B cell (primary cell): ENCODE measurements around the gene C13orf42. TPM values are rescaled to one million over a fixed set of nuclear protein-coding genes. Genes with fewer than 3 reads are reported as not detected.

ENCODE experiments used
- ATAC-seq: fragments of 200-7000 bp; cut with Tn5 transposase; one replicate; pipeline ENCODE4 v1.10.0; 2021; ENCODE audit warnings: low read depth, mild to moderate bottlenecking, moderate number of reproducible peaks, moderate library complexity
- CTCF ChIA-PET: fragments of 350-600 bp; sonication (Branson Sonifier 250); formaldehyde crosslinking; loops from one replicate; lab custom pipeline; 2021; ENCODE audit warnings: antibody characterized with exemption, inconsistent platforms; lab: Charles Lee
- POLR2A ChIA-PET: fragments of 350-600 bp; sonication (Branson Sonifier 250); formaldehyde crosslinking; loops from one replicate; lab custom pipeline; 2021; ENCODE audit warnings: antibody characterized with exemption; lab: Charles Lee
- DNase-seq: peaks from one replicate; pipeline ENCODE4 v3.0.0; 2013
- H2AFZ ChIP-seq: 2 replicates; pipeline ENCODE4 v1.6.1; 2012; ENCODE audit warnings: mild to moderate bottlenecking, low read depth, low read length; ENCODE audit not compliant: insufficient read depth, poor library complexity, severe bottlenecking
- H3K27ac ChIP-seq, 2 donors: 1 replicate in 1 of 2; 2 replicates in 1 of 2; pipeline ENCODE4 v1.5.1; 2012 to 2013; ENCODE audit warnings: low read length in 2 of 2, mild to moderate bottlenecking in 2 of 2, moderate library complexity in 1 of 2
- H3K27me3 ChIP-seq, 4 experiments: fragments of 200-600 bp in 1 of 4; sonication (generic) in 1 of 4; replicated peaks in 1 of 4; 1 replicate in 2 of 4; 2 replicates in 2 of 4; pipeline versions ENCODE4 v1.6.1 to v1.7.0; 2013 to 2016; ENCODE audit warnings: low read length in 3 of 4, mild to moderate bottlenecking in 2 of 4, mixed read lengths in 1 of 4, moderate library complexity in 1 of 4; ENCODE audit not compliant: insufficient read depth in 4 of 4, control insufficient read depth in 3 of 4; ENCODE audit errors: control extremely low read depth in 1 of 4
- H3K36me3 ChIP-seq, 2 experiments: replicated peaks in 1 of 2; 1 replicate in 1 of 2; 2 replicates in 1 of 2; pipeline versions ENCODE4 v1.6.1 to v1.7.1; 2013; ENCODE audit warnings: low read length in 1 of 2; ENCODE audit not compliant: insufficient read depth in 2 of 2, control insufficient read depth in 1 of 2; ENCODE audit errors: control extremely low read depth in 1 of 2, extremely low read depth in 1 of 2
- H3K4me1 ChIP-seq, 2 donors: fragments of 200-600 bp in 1 of 2; sonication (generic) in 1 of 2; 1 replicate in 1 of 2; 2 replicates in 1 of 2; pipeline versions ENCODE4 v1.5.1 to v1.6.1; 2013 to 2017; ENCODE audit warnings: low read length in 2 of 2; ENCODE audit not compliant: control insufficient read depth in 2 of 2, insufficient read depth in 2 of 2
- H3K4me2 ChIP-seq: replicated peaks from 2 replicates; pipeline ENCODE3; 2012; ENCODE audit warnings: mild to moderate bottlenecking, low read depth, low read length; ENCODE audit not compliant: poor library complexity, severe bottlenecking
- H3K4me3 ChIP-seq, 5 experiments: fragments of 200-600 bp in 1 of 5; sonication (generic) in 1 of 5; 1 replicate in 3 of 5; 2 replicates in 2 of 5; pipeline versions ENCODE4 v1.5.1 to v1.7.0; 2011 to 2016; ENCODE audit warnings: low read length in 4 of 5, mild to moderate bottlenecking in 4 of 5, low read depth in 2 of 5, control low read depth in 1 of 5, moderate library complexity in 1 of 5; ENCODE audit not compliant: insufficient read depth in 1 of 5; ENCODE audit errors: control extremely low read depth in 1 of 5, extremely low read depth in 1 of 5
- H3K79me2 ChIP-seq: fragments of 200-600 bp; sonication (generic); one replicate; pipeline ENCODE4 v1.6.0; 2016; ENCODE audit warnings: low read length; ENCODE audit not compliant: control insufficient read depth, insufficient read depth
- H3K9ac ChIP-seq: fragments of 200-600 bp; sonication (generic); 2 replicates; pipeline ENCODE4 v1.6.1; 2017; ENCODE audit warnings: mild to moderate bottlenecking, low read length, moderate library complexity
- H3K9me3 ChIP-seq, 3 donors: one replicate each; pipeline versions ENCODE4 v1.6.1 to v1.7.1; 2013; ENCODE audit warnings: low read length in 2 of 3; ENCODE audit not compliant: control insufficient read depth in 2 of 3, insufficient read depth in 1 of 3; ENCODE audit errors: control extremely low read depth in 1 of 3
- H4K20me1 ChIP-seq: 2 replicates; pipeline ENCODE4 v1.6.0; 2012; ENCODE audit warnings: mild to moderate bottlenecking, low read length; ENCODE audit not compliant: insufficient read depth, control insufficient read depth, poor library complexity, severe bottlenecking
- H3K27ac Mint-ChIP-seq: one replicate; pipeline ENCODE4 v1.8.0; 2021; ENCODE audit warnings: mixed read lengths
- H3K27me3 Mint-ChIP-seq: one replicate; pipeline ENCODE4 v1.8.0; 2021; ENCODE audit warnings: mixed read lengths
- H3K4me1 Mint-ChIP-seq: one replicate; pipeline ENCODE4 v1.8.0; 2021; ENCODE audit warnings: mixed read lengths
- H3K4me3 Mint-ChIP-seq: one replicate; pipeline ENCODE4 v1.8.0; 2021; ENCODE audit warnings: mixed read lengths
- H3K9me3 Mint-ChIP-seq: one replicate; pipeline ENCODE4 v1.8.0; 2022; ENCODE audit warnings: mixed read lengths; ENCODE audit not compliant: insufficient read depth
- CTCF ChIP-seq: fragments of 200-600 bp; IDR thresholded peaks from one replicate; pipeline ENCODE4 v1.8.0; 2022; ENCODE audit warnings: antibody characterized with exemption, mild to moderate bottlenecking
- EZH2 ChIP-seq: IDR thresholded peaks from 2 replicates; pipeline ENCODE4 v1.6.1; 2012; ENCODE audit warnings: borderline replicate concordance, low read depth, mild to moderate bottlenecking, moderate library complexity, low read length; ENCODE audit not compliant: insufficient read depth, poor library complexity, severe bottlenecking
- WGBS: methylation state at CpG from one replicate; pipeline ENCODE4 v1.1.5; 2013; ENCODE audit warnings: missing lambda C conversion rate; ENCODE audit not compliant: insufficient coverage; 5-methylcytosine and 5-hydroxymethylcytosine counted together
- intact Hi-C: fragments of 100-400 bp; cut with micrococcal nuclease; formaldehyde crosslinking; loops from one replicate; pipeline ENCODE4 v1.10.0; 2022
- polyA plus RNA-seq: library from polyadenylated mRNA; depleted of rRNA; stranded (reverse); fragments of >200 nt; gene quantifications from 2 replicates; pipeline ENCODE4 v1.2.3, GENCODE V29; 2012
- total RNA-seq, 2 donors: library from RNA; stranded (reverse); fragments of 120-200 nt in 1 of 2; gene quantifications; 1 replicate in 1 of 2; 2 replicates in 1 of 2; pipeline versions ENCODE4 v1.2.3 to v1.2.4, GENCODE V29; 2013 to 2022

The C13orf42 gene
- total and polyA plus RNA-seq, 2 donors (not counting 1 experiment from before 2014, with no cell fraction given): not detected

GRCh38 chr13:51057906-51058305 is 53.2 kb downstream of the C13orf42 start:
- H3K9me3 ChIP-seq: no peaks in the 10 kb centered on the region
- no peak overlapping the region for H3K4me3 Mint-ChIP-seq
- H3K4me1 Mint-ChIP-seq: no peaks in the 10 kb centered on the region
- H3K27ac ChIP-seq: no peak overlapping the region
- H3K27me3 Mint-ChIP-seq: peaks cover 7% of the 10 kb centered on the region
- intact Hi-C loops: no loop called here
- no peaks in the 10 kb centered on the region for H3K9me3 Mint-ChIP-seq
- H3K4me1 ChIP-seq: no peaks in the 10 kb centered on the region
- CTCF ChIA-PET: interaction anchor here (1.8 kb wide), 1 partner anchor 11 kb away, joined by 8 read pairs; no protein-coding TSS in a partner anchor
- H3K27me3 ChIP-seq: peaks cover 0 to 2% (median 0%) of the 10 kb centered on the region in 4 experiments
- no peaks in the 10 kb centered on the region for H4K20me1 ChIP-seq
- no peaks in the 10 kb centered on the region for H3K79me2 ChIP-seq
- no peak for DNase-seq
- no peaks in the 10 kb centered on the region for H3K36me3 ChIP-seq
- H3K4me3 ChIP-seq: no peak overlapping the region
- TF ChIP-seq CTCF (no peak), EZH2 (no peak)
- no peak overlapping the region for H3K27ac Mint-ChIP-seq
- no peak overlapping the region for H3K4me2 ChIP-seq
- no CpG with 5 or more reads among the region's 1 CpG for WGBS
- no peak for ATAC-seq
- H3K9ac ChIP-seq: no peak overlapping the region
- POLR2A ChIA-PET: no interaction called here
- no peak overlapping the region for H2AFZ ChIP-seq

GRCh38 chr13:51057001-51057400 is 54.1 kb downstream of the C13orf42 start:
- intact Hi-C loops: no loop called here
- Histone ChIP-seq H3K27me3 (no peaks in the 10 kb centered on the region), H4K20me1 (no peaks in the 10 kb centered on the region), H3K27ac (no peak overlapping the region), H3K36me3 (no peaks in the 10 kb centered on the region), H3K79me2 (no peaks in the 10 kb centered on the region), H3K4me3 (no peak overlapping the region), H3K4me2 (no peak overlapping the region), H3K9ac (no peak overlapping the region), H3K4me1 (no peaks in the 10 kb centered on the region), H2AFZ (no peak overlapping the region), H3K9me3 (no peaks in the 10 kb centered on the region)
- POLR2A ChIA-PET: no interaction called here
- CTCF ChIA-PET: interaction anchor here (0.8 to 1.0 kb wide), 3 partner anchors 14 to 1840 kb away, joined by 3 read pairs; no protein-coding TSS in a partner anchor
- TF ChIP-seq CTCF (no peak), EZH2 (no peak)
- H3K27me3 Mint-ChIP-seq: peaks cover 1% of the 10 kb centered on the region
- H3K4me3 Mint-ChIP-seq: no peak overlapping the region
- no peak overlapping the region for H3K27ac Mint-ChIP-seq
- no peaks in the 10 kb centered on the region for H3K9me3 Mint-ChIP-seq
- H3K4me1 Mint-ChIP-seq: no peaks in the 10 kb centered on the region
- DNase-seq (no peak), ATAC-seq (no peak)
